Esophagus squamous epithelium (tissue), 5 donors: ENCODE results near the gene KCNH5. TPM values are rescaled to one million over a fixed set of nuclear protein-coding genes. Genes with fewer than 3 reads are reported as not detected.
A peak's percentile ranks its signal among the peaks of the same experiment; 100 is the strongest.

Experiments
- DNase-seq: peaks from one replicate; lab custom pipeline; 2025; lab: John Stamatoyannopoulos, UW
- H3K27ac ChIP-seq, 4 donors: fragments of 200-600 bp; sonication (generic); one replicate each; pipeline ENCODE4 v1.5.1; 2016 to 2019; ENCODE audit warnings: mild to moderate bottlenecking in 1 of 4
- H3K27me3 ChIP-seq, 4 donors: fragments of 200-600 bp; sonication (generic); 1 replicate in 3 of 4; 2 replicates in 1 of 4; pipeline versions ENCODE4 v1.5.1 to v1.6.0; 2017 to 2021; ENCODE audit warnings: antibody characterized with exemption in 1 of 4
- H3K36me3 ChIP-seq, 3 donors: fragments of 200-600 bp; sonication (generic); one replicate each; pipeline ENCODE4 v1.5.1; 2016 to 2019
- H3K4me1 ChIP-seq, 3 donors: fragments of 200-600 bp; sonication (generic); one replicate each; pipeline ENCODE4 v1.5.1; 2017 to 2019
- H3K4me3 ChIP-seq, 4 donors: fragments of 200-600 bp; sonication (generic); 1 replicate in 3 of 4; 2 replicates in 1 of 4; pipeline ENCODE4 v1.5.1; 2016 to 2019; ENCODE audit warnings: mild to moderate bottlenecking in 2 of 4, moderate library complexity in 1 of 4
- H3K9me3 ChIP-seq, 3 donors: fragments of 200-600 bp; sonication (generic); one replicate each; pipeline ENCODE4 v1.5.1; 2016 to 2019
- POLR2A ChIP-seq, 4 donors: fragments of 450-650 bp; IDR thresholded peaks; one replicate each; pipeline ENCODE4 v1.6.1; 2017; ENCODE audit warnings: antibody characterized with exemption in 4 of 4, mild to moderate bottlenecking in 4 of 4, moderate library complexity in 3 of 4
- WGBS, 2 donors: methylation state at CpG; one replicate each; pipeline ENCODE4 v1.1.5; 2018; 5-methylcytosine and 5-hydroxymethylcytosine counted together
- intact Hi-C: fragments of 100-400 bp; cut with DNase I; formaldehyde crosslinking; loops from one replicate; pipeline ENCODE4 v1.15.0; 2022
- total RNA-seq, 4 donors: library from RNA; depleted of rRNA; stranded (reverse); fragments of >200 nt; gene quantifications; one replicate each; pipeline ENCODE4 v1.1.0, GENCODE V29; 2016
- TF ChIP-seq, protein P1 (sequence below), 6 experiments: fragments of 450-650 bp in 4 of 6; fragments of 200-600 bp in 2 of 6; sonication (generic) in 2 of 6; IDR thresholded peaks; one replicate each; pipeline ENCODE4 v1.5.1; 2016 to 2019; ENCODE audit warnings: antibody characterized with exemption in 6 of 6, mild to moderate bottlenecking in 4 of 6, moderate library complexity in 4 of 6
- donor health status: DM: yes; HTN: yes; CAD: no.

KCNH5 gene
- total RNA-seq, 4 donors from 2014 or later: under 0.01 to 0.06 TPM; not detected in 2

DNA sequence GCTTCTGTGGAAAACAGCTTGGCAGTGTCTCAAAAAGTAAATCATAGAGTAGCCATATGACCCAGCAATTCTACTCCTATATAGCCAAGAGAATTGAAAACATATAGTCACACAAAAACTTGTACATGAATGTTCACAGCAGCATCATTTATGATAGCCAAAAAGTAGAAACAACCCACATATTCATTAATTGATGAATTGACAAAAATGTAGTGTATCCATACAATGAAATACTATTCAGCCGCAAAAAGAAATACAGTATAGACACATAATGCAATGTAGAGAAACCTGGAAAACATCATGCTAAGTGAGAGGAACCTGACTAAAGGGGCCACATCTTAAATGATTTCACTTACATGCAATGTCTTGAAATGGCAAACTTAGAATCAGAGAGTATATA is 326.6 kb downstream of the KCNH5 start:
- Histone ChIP-seq H3K4me1 (no peaks in the 10 kb centered on the region), H3K36me3 (no peaks in the 10 kb centered on the region), H3K9me3 (no peaks in the 10 kb centered on the region), H3K27me3 (no peaks in the 10 kb centered on the region), H3K4me3 (no peak overlapping the region), H3K27ac (no peak overlapping the region)
- WGBS, 2 donors: 92% methylated on average over 1 of the region's 1 CpG
- no peak for DNase-seq
- intact Hi-C loops: no loop called here
- TF ChIP-seq, protein P1, sequence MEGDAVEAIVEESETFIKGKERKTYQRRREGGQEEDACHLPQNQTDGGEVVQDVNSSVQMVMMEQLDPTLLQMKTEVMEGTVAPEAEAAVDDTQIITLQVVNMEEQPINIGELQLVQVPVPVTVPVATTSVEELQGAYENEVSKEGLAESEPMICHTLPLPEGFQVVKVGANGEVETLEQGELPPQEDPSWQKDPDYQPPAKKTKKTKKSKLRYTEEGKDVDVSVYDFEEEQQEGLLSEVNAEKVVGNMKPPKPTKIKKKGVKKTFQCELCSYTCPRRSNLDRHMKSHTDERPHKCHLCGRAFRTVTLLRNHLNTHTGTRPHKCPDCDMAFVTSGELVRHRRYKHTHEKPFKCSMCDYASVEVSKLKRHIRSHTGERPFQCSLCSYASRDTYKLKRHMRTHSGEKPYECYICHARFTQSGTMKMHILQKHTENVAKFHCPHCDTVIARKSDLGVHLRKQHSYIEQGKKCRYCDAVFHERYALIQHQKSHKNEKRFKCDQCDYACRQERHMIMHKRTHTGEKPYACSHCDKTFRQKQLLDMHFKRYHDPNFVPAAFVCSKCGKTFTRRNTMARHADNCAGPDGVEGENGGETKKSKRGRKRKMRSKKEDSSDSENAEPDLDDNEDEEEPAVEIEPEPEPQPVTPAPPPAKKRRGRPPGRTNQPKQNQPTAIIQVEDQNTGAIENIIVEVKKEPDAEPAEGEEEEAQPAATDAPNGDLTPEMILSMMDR (IDR thresholded peaks at IDR 0.05): no peak
- no peak for TF ChIP-seq POLR2A (IDR thresholded peaks at IDR 0.05)

DNA sequence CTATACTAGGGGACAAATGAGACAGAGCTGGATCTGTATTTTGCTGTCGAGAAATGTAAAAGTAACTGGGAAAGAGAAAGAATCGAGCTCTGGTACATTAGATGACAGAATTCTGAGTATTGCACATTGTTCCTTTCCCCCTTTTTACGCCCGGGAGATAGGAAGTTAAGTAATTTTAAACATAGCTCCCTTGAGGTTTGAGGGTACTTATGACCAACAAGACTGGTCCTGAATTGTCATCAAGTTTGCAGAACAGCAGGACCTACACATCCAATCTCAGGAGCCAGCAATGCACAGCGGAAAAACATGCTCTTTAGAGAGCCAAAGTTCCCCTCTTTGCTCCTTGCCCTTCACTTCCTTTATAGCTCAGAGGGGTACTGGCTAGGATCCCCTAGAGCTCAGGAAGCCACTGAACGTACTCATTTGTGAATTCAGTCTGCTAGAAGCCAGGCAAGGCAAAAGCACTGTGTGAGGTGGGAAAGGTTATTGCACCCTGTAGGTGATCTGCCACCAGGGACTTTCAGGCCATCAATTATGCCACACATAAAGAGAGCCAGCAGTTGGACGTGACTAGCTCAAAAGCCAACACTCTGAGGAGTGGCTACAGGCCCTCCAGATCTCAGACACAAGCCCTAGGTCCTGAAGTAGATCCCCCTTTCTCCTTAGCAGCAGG is 333.8 kb downstream of the KCNH5 start:
- no peaks in the 10 kb centered on the region for H3K9me3 ChIP-seq
- DNase-seq: no peak
- H3K27me3 ChIP-seq: no peaks in the 10 kb centered on the region
- peaks cover 0 to 17% (median 0%) of the 10 kb centered on the region in 3 donors for H3K4me1 ChIP-seq
- H3K4me3 ChIP-seq: no peak overlapping the region
- TF ChIP-seq, protein P1 (IDR thresholded peaks at IDR 0.05): no peak
- TF ChIP-seq POLR2A (IDR thresholded peaks at IDR 0.05): no peak
- intact Hi-C loops: no loop called here
- no peaks in the 10 kb centered on the region for H3K36me3 ChIP-seq
- peak overlapping the region in 1 of 4 donors; percentile 14 for H3K27ac ChIP-seq
- WGBS, 2 donors: 40 to 41% methylated on average over 6 to 7 of the region's 7 CpGs

DNA sequence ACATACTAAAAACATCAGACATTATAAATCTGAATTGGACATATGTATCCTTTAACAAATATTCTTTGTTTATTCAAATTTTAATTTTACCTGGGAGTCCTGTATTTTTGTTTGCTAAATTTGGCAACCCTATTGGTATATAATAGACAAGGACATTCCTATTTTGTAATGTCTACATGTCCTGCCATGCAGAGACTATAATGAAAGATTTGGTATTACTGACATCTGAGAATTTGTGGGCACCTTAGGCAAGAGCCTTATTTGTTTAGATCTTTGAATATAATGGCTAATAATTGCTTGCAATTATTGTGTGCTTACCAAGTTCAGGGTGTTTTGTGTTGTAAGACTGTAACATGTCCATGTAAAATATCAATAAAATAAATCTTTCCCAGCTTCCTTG is 334.4 kb downstream of the KCNH5 start:
- no peaks in the 10 kb centered on the region for H3K27me3 ChIP-seq
- TF ChIP-seq, protein P1 (IDR thresholded peaks at IDR 0.05): no peak
- no peak for TF ChIP-seq POLR2A (IDR thresholded peaks at IDR 0.05)
- H3K27ac ChIP-seq: no peak overlapping the region
- H3K4me3 ChIP-seq: no peak overlapping the region
- no peaks in the 10 kb centered on the region for H3K9me3 ChIP-seq
- no peak for DNase-seq
- intact Hi-C loops: no loop called here
- no peaks in the 10 kb centered on the region for H3K36me3 ChIP-seq
- peaks cover 0 to 17% (median 0%) of the 10 kb centered on the region in 3 donors for H3K4me1 ChIP-seq

DNA sequence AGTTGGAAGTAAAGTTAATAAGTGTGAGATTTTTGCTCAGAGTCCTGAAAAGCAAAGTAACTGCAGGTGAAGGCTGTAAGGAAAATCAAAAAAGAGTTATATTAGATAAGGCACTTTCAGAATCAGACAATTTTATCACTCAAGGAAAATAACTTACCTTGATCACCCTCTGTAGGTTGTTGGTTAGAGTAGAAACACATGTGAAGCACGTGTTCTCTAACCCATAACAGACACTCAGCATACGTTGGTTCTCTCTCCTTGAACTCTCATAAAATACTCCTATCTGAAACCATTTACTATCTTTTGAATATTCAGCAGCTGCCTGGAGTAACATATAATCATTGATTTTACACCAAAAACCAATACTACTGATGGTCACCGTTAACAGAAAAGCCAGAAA is 335.5 kb downstream of the KCNH5 start:
- Histone ChIP-seq H3K9me3 (no peaks in the 10 kb centered on the region), H3K27ac (no peak overlapping the region), H3K27me3 (no peaks in the 10 kb centered on the region), H3K36me3 (no peaks in the 10 kb centered on the region), H3K4me1 (peaks cover 0 to 17% (median 0%) of the 10 kb centered on the region in 3 donors), H3K4me3 (no peak overlapping the region)
- TF ChIP-seq, protein P1 (IDR thresholded peaks at IDR 0.05): no peak
- TF ChIP-seq POLR2A (IDR thresholded peaks at IDR 0.05): no peak
- DNase-seq: no peak
- 46 to 56% methylated on average over 3 of the region's 3 CpGs for WGBS, 2 donors
- intact Hi-C loops: no loop called here

DNA sequence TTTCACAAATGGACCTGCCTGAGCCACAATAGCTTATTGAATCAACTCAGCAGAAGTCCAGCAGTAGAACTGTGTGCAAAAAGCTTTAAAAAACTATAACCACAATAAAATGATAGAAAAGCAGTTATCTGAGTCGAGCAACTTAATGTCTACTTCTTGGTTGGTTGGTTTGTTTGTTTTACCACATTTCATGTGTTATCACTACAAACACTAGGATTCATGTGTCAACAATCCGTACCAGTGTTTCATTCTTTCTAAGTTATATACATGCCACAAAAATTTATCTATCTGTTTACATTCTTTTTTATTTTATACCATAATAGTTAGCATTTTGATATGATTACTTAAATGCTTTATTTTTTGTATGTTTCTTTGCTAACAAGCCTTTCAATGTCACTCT is 339.0 kb downstream of the KCNH5 start:
- WGBS, 2 donors: 52 to 66% methylated on average over 2 of the region's 2 CpGs
- H3K4me3 ChIP-seq: no peak overlapping the region
- intact Hi-C loops: no loop called here

More for the DNA sequence above, 339.0 kb downstream of the KCNH5 start:
- Histone ChIP-seq H3K27ac (no peak overlapping the region), H3K27me3 (no peaks in the 10 kb centered on the region), H3K9me3 (no peaks in the 10 kb centered on the region), H3K4me1 (peaks cover 0 to 10% (median 0%) of the 10 kb centered on the region in 3 donors), H3K36me3 (no peaks in the 10 kb centered on the region)
- no peak for DNase-seq
- no peak for TF ChIP-seq POLR2A (IDR thresholded peaks at IDR 0.05)
- TF ChIP-seq, protein P1 (IDR thresholded peaks at IDR 0.05): no peak
